Loucy (cell line): ENCODE measurements around the gene RMC1.

Experiments used
- H2AFZ ChIP-seq: fragments of 200-600 bp; sonication (generic); 2 replicates; pipeline ENCODE4 v1.6.0; 2016; ENCODE audit warnings: antibody characterized with exemption, mild to moderate bottlenecking, low read length, moderate library complexity
- H3F3A ChIP-seq: fragments of 200-600 bp; 2 replicates; pipeline ENCODE4 v1.6.0; 2016; ENCODE audit warnings: antibody characterized with exemption, low read depth, mild to moderate bottlenecking
- H3K27me3 ChIP-seq: fragments of 200-600 bp; sonication (generic); 2 replicates; pipeline ENCODE4 v1.6.1; 2014; ENCODE audit warnings: low read length, mild to moderate bottlenecking; ENCODE audit not compliant: insufficient read depth, poor library complexity, severe bottlenecking
- H3K36me3 ChIP-seq: fragments of 200-600 bp; sonication (generic); 2 replicates; pipeline ENCODE4 v1.6.1; 2016; ENCODE audit warnings: low read length; ENCODE audit not compliant: insufficient read depth
- H3K4me1 ChIP-seq: fragments of 200-600 bp; sonication (generic); 2 replicates; pipeline ENCODE4 v1.5.1; 2014; ENCODE audit warnings: low read length, mild to moderate bottlenecking; ENCODE audit not compliant: insufficient read depth, poor library complexity, severe bottlenecking
- H3K4me2 ChIP-seq: fragments of 200-600 bp; sonication (generic); 2 replicates; pipeline ENCODE4 v1.6.0; 2014; ENCODE audit warnings: antibody characterized with exemption, low read length, low read depth, mild to moderate bottlenecking; ENCODE audit not compliant: poor library complexity, severe bottlenecking
- H3K4me3 ChIP-seq: fragments of 200-600 bp; sonication (generic); 2 replicates; pipeline ENCODE4 v1.5.1; 2014; ENCODE audit warnings: low read length, mild to moderate bottlenecking, mixed read lengths; ENCODE audit not compliant: poor library complexity, severe bottlenecking
- H3K79me2 ChIP-seq: fragments of 200-600 bp; sonication (generic); 2 replicates; pipeline ENCODE4 v1.6.1; 2014; ENCODE audit warnings: low read length; ENCODE audit not compliant: insufficient read depth
- H3K9ac ChIP-seq: fragments of 200-600 bp; sonication (generic); 2 replicates; pipeline ENCODE4 v1.6.0; 2014; ENCODE audit warnings: mild to moderate bottlenecking, low read depth, low read length, moderate library complexity; ENCODE audit not compliant: poor library complexity, severe bottlenecking
- H3K9me2 ChIP-seq: fragments of 200-600 bp; sonication (generic); replicated peaks from 2 replicates; pipeline ENCODE4 v1.6.1; 2016; ENCODE audit warnings: low read depth, low read length, mixed read lengths
- H3K9me3 ChIP-seq: fragments of 200-600 bp; sonication (generic); 2 replicates; pipeline ENCODE4 v1.6.1; 2014; ENCODE audit warnings: mild to moderate bottlenecking, antibody characterized with exemption, low read length, low read depth; ENCODE audit not compliant: insufficient read depth
- H4K20me1 ChIP-seq: fragments of 200-600 bp; sonication (generic); 2 replicates; pipeline ENCODE4 v1.6.0; 2014; ENCODE audit warnings: antibody characterized with exemption, low read length, mild to moderate bottlenecking; ENCODE audit not compliant: insufficient read depth, poor library complexity, severe bottlenecking
- CTCF ChIP-seq: fragments of 200-600 bp; sonication (generic); conservative IDR thresholded peaks from 2 replicates; pipeline ENCODE4 v1.5.1; 2014; ENCODE audit warnings: mild to moderate bottlenecking, antibody characterized with exemption, low read length
- EZH2phosphoT487 ChIP-seq: fragments of 200-600 bp; IDR thresholded peaks from 2 replicates; pipeline ENCODE4 v1.6.1; 2018; ENCODE audit warnings: antibody characterized with exemption, mild to moderate bottlenecking, moderate library complexity, borderline replicate concordance

The RMC1 gene

GRCh38 chr18:23541349-23542093 lies 38.2 kb downstream of the RMC1 start:
- Histone ChIP-seq H3F3A (no peaks in the 10 kb centered on the region; the same call in 1 of the 2 replicates), H3K4me1 (peaks cover 18% of the 10 kb centered on the region), H3K36me3 (peaks cover 77% of the 10 kb centered on the region), H2AFZ (no peak overlapping the region), H3K9me2 (no peaks in the 10 kb centered on the region), H3K27me3 (no peaks in the 10 kb centered on the region), H3K79me2 (no peaks in the 10 kb centered on the region), H3K4me2 (no peak overlapping the region), H3K9me3 (no peaks in the 10 kb centered on the region), H3K9ac (no peak overlapping the region), H4K20me1 (no peaks in the 10 kb centered on the region), H3K4me3 (no peak overlapping the region)
- TF ChIP-seq EZH2phosphoT487 (no peak), CTCF (no peak)

GRCh38 chr18:23542461-23542860 lies 39.1 kb downstream of the RMC1 start:
- Histone ChIP-seq H3F3A (no peaks in the 10 kb centered on the region; the same call in 1 of the 2 replicates), H3K9ac (no peak overlapping the region), H3K4me1 (peaks cover 18% of the 10 kb centered on the region), H2AFZ (no peak overlapping the region), H3K36me3 (peaks cover 80% of the 10 kb centered on the region), H3K4me3 (no peak overlapping the region), H3K9me3 (no peaks in the 10 kb centered on the region), H3K79me2 (no peaks in the 10 kb centered on the region), H4K20me1 (no peaks in the 10 kb centered on the region), H3K9me2 (no peaks in the 10 kb centered on the region), H3K4me2 (no peak overlapping the region), H3K27me3 (no peaks in the 10 kb centered on the region)
- no peak for TF ChIP-seq CTCF
- no peak for TF ChIP-seq EZH2phosphoT487

- TF ChIP-seq CTCF (no peak), EZH2phosphoT487 (no peak)
- peaks cover 17% of the 10 kb centered on the region for H3K4me1 ChIP-seq
- H4K20me1 ChIP-seq, result no peaks in the 10 kb centered on the region
- no peaks in the 10 kb centered on the region for H3K27me3 ChIP-seq
- no peak overlapping the region for H3K9ac ChIP-seq
- H3K36me3 ChIP-seq, result peaks cover 65% of the 10 kb centered on the region
- H3K79me2 ChIP-seq, result no peaks in the 10 kb centered on the region
- no peak overlapping the region for H2AFZ ChIP-seq
- no peak overlapping the region for H3K4me3 ChIP-seq
- no peaks in the 10 kb centered on the region for H3K9me2 ChIP-seq
- no peaks in the 10 kb centered on the region for H3K9me3 ChIP-seq
- no peaks in the 10 kb centered on the region; the same call in 1 of the 2 replicates for H3F3A ChIP-seq
- H3K4me2 ChIP-seq, result no peak overlapping the region
Observed at GRCh38 chr18:23545247-23545789, 42.0 kb downstream of the RMC1 start.
